ENCODE results near the gene APMAP.

- TF ChIP-seq CBX3 (IDR thresholded peaks at IDR 0.05; ENCODE audit: borderline replicate concordance in 1 of 2, low read length in 2 of 2) (no peak), TOE1 (IDR thresholded peaks at IDR 0.05; ENCODE audit: borderline replicate concordance) (no peak), TOE1 (CRISPR knock-in tag; IDR thresholded peaks at IDR 0.05; ENCODE audit: borderline replicate concordance, low read depth) (no peak), KDM1A (IDR thresholded peaks at IDR 0.05) (no peak), CHD2 (IDR thresholded peaks at IDR 0.05; ENCODE audit: low read depth, low read length) (no peak), DPF2 (IDR thresholded peaks at IDR 0.05) (no peak), MTA3 (IDR thresholded peaks at IDR 0.05; ENCODE audit: borderline replicate concordance) (no peak)
These were observed 32.7 kb upstream of the APMAP start for GRCh38 chr20:25025091-25025861.

Measured in K562 (cell line).